ENCODE measurements around the gene MERTK.

DNA sequence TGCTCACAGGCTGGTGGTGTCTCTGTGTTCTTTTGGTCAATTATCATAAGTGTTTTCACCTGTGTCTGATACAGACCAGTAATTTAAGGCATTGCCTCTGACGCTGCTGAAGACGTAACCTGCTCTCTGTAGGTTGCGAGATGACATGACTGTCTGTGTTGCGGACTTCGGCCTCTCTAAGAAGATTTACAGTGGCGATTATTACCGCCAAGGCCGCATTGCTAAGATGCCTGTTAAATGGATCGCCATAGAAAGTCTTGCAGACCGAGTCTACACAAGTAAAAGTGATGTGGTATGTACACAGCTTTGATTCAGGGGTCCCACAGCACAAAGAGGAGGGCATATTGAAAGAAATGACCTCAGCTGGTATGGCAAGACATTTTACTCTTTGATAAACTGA lies 122.9 kb downstream of the MERTK start:
- no peak for TF ChIP-seq MXI1 (IDR thresholded peaks at IDR 0.05; ENCODE audit: low read depth, low read length)
- TF ChIP-seq, protein P1, sequence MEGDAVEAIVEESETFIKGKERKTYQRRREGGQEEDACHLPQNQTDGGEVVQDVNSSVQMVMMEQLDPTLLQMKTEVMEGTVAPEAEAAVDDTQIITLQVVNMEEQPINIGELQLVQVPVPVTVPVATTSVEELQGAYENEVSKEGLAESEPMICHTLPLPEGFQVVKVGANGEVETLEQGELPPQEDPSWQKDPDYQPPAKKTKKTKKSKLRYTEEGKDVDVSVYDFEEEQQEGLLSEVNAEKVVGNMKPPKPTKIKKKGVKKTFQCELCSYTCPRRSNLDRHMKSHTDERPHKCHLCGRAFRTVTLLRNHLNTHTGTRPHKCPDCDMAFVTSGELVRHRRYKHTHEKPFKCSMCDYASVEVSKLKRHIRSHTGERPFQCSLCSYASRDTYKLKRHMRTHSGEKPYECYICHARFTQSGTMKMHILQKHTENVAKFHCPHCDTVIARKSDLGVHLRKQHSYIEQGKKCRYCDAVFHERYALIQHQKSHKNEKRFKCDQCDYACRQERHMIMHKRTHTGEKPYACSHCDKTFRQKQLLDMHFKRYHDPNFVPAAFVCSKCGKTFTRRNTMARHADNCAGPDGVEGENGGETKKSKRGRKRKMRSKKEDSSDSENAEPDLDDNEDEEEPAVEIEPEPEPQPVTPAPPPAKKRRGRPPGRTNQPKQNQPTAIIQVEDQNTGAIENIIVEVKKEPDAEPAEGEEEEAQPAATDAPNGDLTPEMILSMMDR (IDR thresholded peaks at IDR 0.05 in 2 of 3, conservative IDR thresholded peaks at IDR 0.05 in 1 of 3; ENCODE audit: control insufficient read depth in 2 of 3, extremely low read depth in 1 of 3, insufficient read depth in 1 of 3, low read depth in 3 of 3, low read length in 3 of 3) = no peak
- TF ChIP-seq POLR2AphosphoS5 (IDR thresholded peaks at IDR 0.05; ENCODE audit: low read length) = no peak
- no peak for TF ChIP-seq ZZZ3 (IDR thresholded peaks at IDR 0.05; ENCODE audit: control insufficient read depth, insufficient read length, low read depth)
- TF ChIP-seq, protein P2, sequence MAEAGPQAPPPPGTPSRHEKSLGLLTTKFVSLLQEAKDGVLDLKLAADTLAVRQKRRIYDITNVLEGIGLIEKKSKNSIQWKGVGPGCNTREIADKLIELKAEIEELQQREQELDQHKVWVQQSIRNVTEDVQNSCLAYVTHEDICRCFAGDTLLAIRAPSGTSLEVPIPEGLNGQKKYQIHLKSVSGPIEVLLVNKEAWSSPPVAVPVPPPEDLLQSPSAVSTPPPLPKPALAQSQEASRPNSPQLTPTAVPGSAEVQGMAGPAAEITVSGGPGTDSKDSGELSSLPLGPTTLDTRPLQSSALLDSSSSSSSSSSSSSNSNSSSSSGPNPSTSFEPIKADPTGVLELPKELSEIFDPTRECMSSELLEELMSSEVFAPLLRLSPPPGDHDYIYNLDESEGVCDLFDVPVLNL (IDR thresholded peaks at IDR 0.05; ENCODE audit: low read depth, low read length) = no peak
- TF ChIP-seq, protein P3, sequence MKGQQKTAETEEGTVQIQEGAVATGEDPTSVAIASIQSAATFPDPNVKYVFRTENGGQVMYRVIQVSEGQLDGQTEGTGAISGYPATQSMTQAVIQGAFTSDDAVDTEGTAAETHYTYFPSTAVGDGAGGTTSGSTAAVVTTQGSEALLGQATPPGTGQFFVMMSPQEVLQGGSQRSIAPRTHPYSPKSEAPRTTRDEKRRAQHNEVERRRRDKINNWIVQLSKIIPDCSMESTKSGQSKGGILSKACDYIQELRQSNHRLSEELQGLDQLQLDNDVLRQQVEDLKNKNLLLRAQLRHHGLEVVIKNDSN (IDR thresholded peaks at IDR 0.05; ENCODE audit: borderline replicate concordance, extremely low read length, insufficient read depth, low read depth, low read length) = no peak
- TF ChIP-seq, protein P4, sequence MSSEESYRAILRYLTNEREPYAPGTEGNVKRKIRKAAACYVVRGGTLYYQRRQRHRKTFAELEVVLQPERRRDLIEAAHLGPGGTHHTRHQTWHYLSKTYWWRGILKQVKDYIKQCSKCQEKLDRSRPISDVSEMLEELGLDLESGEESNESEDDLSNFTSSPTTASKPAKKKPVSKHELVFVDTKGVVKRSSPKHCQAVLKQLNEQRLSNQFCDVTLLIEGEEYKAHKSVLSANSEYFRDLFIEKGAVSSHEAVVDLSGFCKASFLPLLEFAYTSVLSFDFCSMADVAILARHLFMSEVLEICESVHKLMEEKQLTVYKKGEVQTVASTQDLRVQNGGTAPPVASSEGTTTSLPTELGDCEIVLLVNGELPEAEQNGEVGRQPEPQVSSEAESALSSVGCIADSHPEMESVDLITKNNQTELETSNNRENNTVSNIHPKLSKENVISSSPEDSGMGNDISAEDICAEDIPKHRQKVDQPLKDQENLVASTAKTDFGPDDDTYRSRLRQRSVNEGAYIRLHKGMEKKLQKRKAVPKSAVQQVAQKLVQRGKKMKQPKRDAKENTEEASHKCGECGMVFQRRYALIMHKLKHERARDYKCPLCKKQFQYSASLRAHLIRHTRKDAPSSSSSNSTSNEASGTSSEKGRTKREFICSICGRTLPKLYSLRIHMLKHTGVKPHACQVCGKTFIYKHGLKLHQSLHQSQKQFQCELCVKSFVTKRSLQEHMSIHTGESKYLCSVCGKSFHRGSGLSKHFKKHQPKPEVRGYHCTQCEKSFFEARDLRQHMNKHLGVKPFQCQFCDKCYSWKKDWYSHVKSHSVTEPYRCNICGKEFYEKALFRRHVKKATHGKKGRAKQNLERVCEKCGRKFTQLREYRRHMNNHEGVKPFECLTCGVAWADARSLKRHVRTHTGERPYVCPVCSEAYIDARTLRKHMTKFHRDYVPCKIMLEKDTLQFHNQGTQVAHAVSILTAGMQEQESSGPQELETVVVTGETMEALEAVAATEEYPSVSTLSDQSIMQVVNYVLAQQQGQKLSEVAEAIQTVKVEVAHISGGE (CRISPR knock-in tag; IDR thresholded peaks at IDR 0.05) = no peak

All from GM12878 (cell line).